SK-MEL-5 (cell line): ENCODE results near the gene KLHL22. TPM values are rescaled to one million over a fixed set of nuclear protein-coding genes. Genes with fewer than 3 reads are reported as not detected.
"Not testable (repeated sequence)": the region's sequence is repeated elsewhere in the genome, so short reads cannot be mapped to it uniquely, and the experiment has no call there.

Experiments
- DNase-seq: peaks from one replicate; pipeline ENCODE4 v3.0.0-alpha.2; 2016; ENCODE audit warnings: low read depth, low spot score
- in situ Hi-C: cut with HindIII; loops from 2 replicates; pipeline ENCODE4 v1.10.0; 2016; ENCODE audit warnings: low sequenced_read_pairs, high pct_unique_total_duplicates, low pct_unique_long_range_greater_than_20kb
- total RNA-seq: library from RNA; depleted of rRNA; stranded (reverse); fragments of >200 nt; shearing (Covaris generic); gene quantifications from 2 replicates; pipeline ENCODE4 v1.2.3, GENCODE V29; 2014

Gene KLHL22
- total RNA-seq, 1 experiment from 2014 or later: 18.4 TPM

- in situ Hi-C loops: no loop called here
Measured at GRCh38 chr22:20463324-20464095, 32.1 kb downstream of the KLHL22 start.

GRCh38 chr22:20459862-20460261 lies 35.7 kb downstream of the KLHL22 start:
- in situ Hi-C loops: no loop called here
- DNase-seq: no peak

More at GRCh38 chr22:20463324-20464095, 32.1 kb downstream of the KLHL22 start:
- DNase-seq: no peak

GRCh38 chr22:20459152-20459542 lies 36.4 kb downstream of the KLHL22 start:
- no peak for DNase-seq
- in situ Hi-C loops: no loop called here

- in situ Hi-C loops: no loop called here
- DNase-seq: no peak
Measured at GRCh38 chr22:20458530-20459151, 37.0 kb downstream of the KLHL22 start.

GRCh38 chr22:20457506-20458240 lies 37.9 kb downstream of the KLHL22 start:
- in situ Hi-C loops: no loop called here
- DNase-seq: no peak

GRCh38 chr22:20456722-20457076 lies 38.9 kb downstream of the KLHL22 start:
- in situ Hi-C loops: no loop called here
- no peak for DNase-seq

- in situ Hi-C loops: no loop called here
- DNase-seq: peak; percentile 88
Measured at GRCh38 chr22:20456064-20456721, 39.4 kb downstream of the KLHL22 start.

GRCh38 chr22:20455709-20456063 lies 39.9 kb downstream of the KLHL22 start:
- in situ Hi-C loops: no loop called here
- DNase-seq: no peak

- in situ Hi-C loops: no loop called here
- no peak for DNase-seq
Measured at GRCh38 chr22:20453222-20453621, 42.4 kb downstream of the KLHL22 start.

GRCh38 chr22:20451920-20452319 lies 43.7 kb downstream of the KLHL22 start:
- in situ Hi-C loops: no loop called here
- no peak for DNase-seq

GRCh38 chr22:20451129-20451778 lies 44.3 kb downstream of the KLHL22 start:
- DNase-seq, in situ Hi-C loops: not testable (repeated sequence)

GRCh38 chr22:20450551-20450906 lies 45.1 kb downstream of the KLHL22 start:
- DNase-seq: no peak
- in situ Hi-C loops: no loop called here

GRCh38 chr22:20449819-20450550 lies 45.6 kb downstream of the KLHL22 start:
- DNase-seq: no peak
- in situ Hi-C loops: no loop called here

- in situ Hi-C loops: no loop called here
- DNase-seq: no peak
Measured at GRCh38 chr22:20448630-20449029, 47.0 kb downstream of the KLHL22 start.

GRCh38 chr22:20446383-20446970 lies 49.1 kb downstream of the KLHL22 start:
- no peak for DNase-seq
- in situ Hi-C loops: no loop called here

GRCh38 chr22:20444325-20444724 lies 51.3 kb downstream of the KLHL22 start:
- DNase-seq: no peak
- in situ Hi-C loops: no loop called here
